Nephron (organoid): ENCODE measurements around the gene ANO2.

ENCODE experiments used
- H3K27ac Mint-ChIP-seq, 3 experiments: 2 replicates each; pipeline ENCODE4 v1.8.0; 2020; ENCODE audit warnings: mixed read lengths in 3 of 3, mild to moderate bottlenecking in 2 of 3, moderate library complexity in 1 of 3
- H3K27me3 Mint-ChIP-seq: 2 replicates; pipeline ENCODE4 v1.8.0; 2021; ENCODE audit warnings: low read depth, mild to moderate bottlenecking, moderate library complexity, mixed read lengths
- H3K36me3 Mint-ChIP-seq: 2 replicates; pipeline ENCODE4 v1.8.0; 2020; ENCODE audit warnings: low read depth, mixed read lengths
- H3K4me1 Mint-ChIP-seq: 2 replicates; pipeline ENCODE4 v1.8.0; 2020; ENCODE audit warnings: mixed read lengths
- H3K4me3 Mint-ChIP-seq, 3 experiments: 2 replicates each; pipeline ENCODE4 v1.8.0; 2020; ENCODE audit warnings: mild to moderate bottlenecking in 3 of 3, mixed read lengths in 3 of 3, moderate library complexity in 2 of 3
- H3K9me3 Mint-ChIP-seq: 2 replicates; pipeline ENCODE4 v1.8.0; 2020; ENCODE audit warnings: mixed read lengths
- CTCF ChIP-seq, 3 experiments: fragments of 200-600 bp; sonication (generic); IDR thresholded peaks; one replicate each; pipeline ENCODE4 v1.5.0; 2021; ENCODE audit warnings: antibody characterized with exemption in 3 of 3; ENCODE audit not compliant: unreplicated experiment in 3 of 3

Gene ANO2

GRCh38 chr12:5535541-5535940, 409.5 kb downstream of the ANO2 start:
- H3K36me3 Mint-ChIP-seq = no peaks in the 10 kb centered on the region
- H3K4me1 Mint-ChIP-seq = no peaks in the 10 kb centered on the region
- no peak overlapping the region for H3K27ac Mint-ChIP-seq
- peaks cover 6% of the 10 kb centered on the region for H3K27me3 Mint-ChIP-seq
- no peak overlapping the region for H3K4me3 Mint-ChIP-seq
- H3K9me3 Mint-ChIP-seq = peaks cover 11% of the 10 kb centered on the region
- TF ChIP-seq CTCF (IDR thresholded peaks at IDR 0.05; ENCODE audit: unreplicated experiment in 3 of 3) = no peak

- Mint-ChIP-seq H3K4me3 (no peak overlapping the region), H3K36me3 (no peaks in the 10 kb centered on the region), H3K27ac (no peak overlapping the region), H3K9me3 (peaks cover 11% of the 10 kb centered on the region), H3K4me1 (no peaks in the 10 kb centered on the region), H3K27me3 (peaks cover 6% of the 10 kb centered on the region)
- no peak for TF ChIP-seq CTCF (IDR thresholded peaks at IDR 0.05; ENCODE audit: unreplicated experiment in 3 of 3)
Observed at GRCh38 chr12:5534426-5535199, 410.4 kb downstream of the ANO2 start.

GRCh38 chr12:5533368-5533767, 411.7 kb downstream of the ANO2 start:
- no peaks in the 10 kb centered on the region for H3K4me1 Mint-ChIP-seq
- H3K9me3 Mint-ChIP-seq = peaks cover 6% of the 10 kb centered on the region
- peaks cover 6% of the 10 kb centered on the region for H3K27me3 Mint-ChIP-seq
- H3K36me3 Mint-ChIP-seq = no peaks in the 10 kb centered on the region
- H3K4me3 Mint-ChIP-seq = no peak overlapping the region
- TF ChIP-seq CTCF (IDR thresholded peaks at IDR 0.05; ENCODE audit: unreplicated experiment in 3 of 3) = no peak
- no peak overlapping the region for H3K27ac Mint-ChIP-seq

GRCh38 chr12:5525783-5526367, 419.2 kb downstream of the ANO2 start:
- H3K4me3 Mint-ChIP-seq = no peak overlapping the region
- H3K9me3 Mint-ChIP-seq = peaks cover 2% of the 10 kb centered on the region
- TF ChIP-seq CTCF (IDR thresholded peaks at IDR 0.05; ENCODE audit: unreplicated experiment in 3 of 3) = no peak
- peaks cover 11% of the 10 kb centered on the region for H3K4me1 Mint-ChIP-seq
- H3K36me3 Mint-ChIP-seq = no peaks in the 10 kb centered on the region
- no peak overlapping the region for H3K27ac Mint-ChIP-seq
- peaks cover 13% of the 10 kb centered on the region for H3K27me3 Mint-ChIP-seq

GRCh38 chr12:5524769-5525436, 420.2 kb downstream of the ANO2 start:
- no peaks in the 10 kb centered on the region for H3K36me3 Mint-ChIP-seq
- no peak for TF ChIP-seq CTCF (IDR thresholded peaks at IDR 0.05; ENCODE audit: unreplicated experiment in 3 of 3)
- H3K9me3 Mint-ChIP-seq = peaks cover 2% of the 10 kb centered on the region
- H3K27me3 Mint-ChIP-seq = peaks cover 13% of the 10 kb centered on the region
- H3K4me1 Mint-ChIP-seq = peaks cover 11% of the 10 kb centered on the region
- H3K27ac Mint-ChIP-seq = no peak overlapping the region
- H3K4me3 Mint-ChIP-seq = no peak overlapping the region
